OCI-LY7 (cell line): ENCODE measurements around the gene BRD7. TPM values are rescaled to one million over a fixed set of nuclear protein-coding genes. Genes with fewer than 3 reads are reported as not detected.

Experiments
- BruUV-seq: library from RNA; stranded (reverse); fragments of 400-500 nt; replicated peaks from 2 replicates; lab custom pipeline; 2021; lab: Mats Ljungman, UMichigan
- CTCF ChIA-PET: fragments of 300-600 bp; sonication (Branson Sonifier 250); formaldehyde crosslinking; loops from one replicate; lab custom pipeline; 2022; ENCODE audit warnings: antibody characterized with exemption; ENCODE audit not compliant: unreplicated experiment; lab: Charles Lee
- POLR2A ChIA-PET: fragments of 300-600 bp; sonication (Branson Sonifier 250); formaldehyde crosslinking; loops from one replicate; lab custom pipeline; 2022; ENCODE audit warnings: antibody characterized with exemption; lab: Charles Lee
- DNase-seq: peaks from one replicate; pipeline ENCODE4 v3.0.0-alpha.2; 2015; ENCODE audit warnings: low spot score
- H2AFZ ChIP-seq: fragments of 200-600 bp; sonication (generic), shearing (Covaris generic); 2 replicates; pipeline ENCODE4 v1.6.1; 2014; ENCODE audit warnings: mild to moderate bottlenecking, antibody characterized with exemption, low read length, moderate library complexity
- H3K27ac ChIP-seq: fragments of 200-600 bp; sonication (generic); 2 replicates; pipeline ENCODE4 v1.5.1; 2014; ENCODE audit warnings: mixed run types, low read depth, mild to moderate bottlenecking, moderate library complexity, low read length, inconsistent platforms; ENCODE audit not compliant: poor library complexity, severe bottlenecking
- H3K36me3 ChIP-seq: fragments of 200-600 bp; sonication (generic); 2 replicates; pipeline ENCODE4 v1.6.1; 2014; ENCODE audit warnings: mild to moderate bottlenecking, antibody characterized with exemption, low read length, moderate library complexity, mixed read lengths; ENCODE audit not compliant: insufficient read depth
- H3K4me1 ChIP-seq: fragments of 200-600 bp; sonication (generic); 2 replicates; pipeline ENCODE4 v1.5.1; 2014; ENCODE audit warnings: mild to moderate bottlenecking, low read length; ENCODE audit not compliant: insufficient read depth, poor library complexity, severe bottlenecking
- H3K4me2 ChIP-seq: fragments of 200-600 bp; sonication (generic); 2 replicates; pipeline ENCODE4 v1.6.1; 2014; ENCODE audit warnings: mild to moderate bottlenecking, low read length
- H3K4me3 ChIP-seq: fragments of 200-600 bp; sonication (generic); 2 replicates; pipeline ENCODE4 v1.5.1; 2014; ENCODE audit warnings: mild to moderate bottlenecking, low read depth, low read length; ENCODE audit not compliant: poor library complexity, severe bottlenecking
- H3K79me2 ChIP-seq: fragments of 200-600 bp; sonication (generic); 2 replicates; pipeline ENCODE4 v1.6.1; 2016; ENCODE audit warnings: low read depth, mild to moderate bottlenecking, low read length, moderate library complexity, mixed read lengths; ENCODE audit not compliant: insufficient read depth
- H3K9me2 ChIP-seq: fragments of 200-600 bp; sonication (generic); 2 replicates; pipeline ENCODE4 v1.6.1; 2016; ENCODE audit warnings: mild to moderate bottlenecking, low read length, mixed read lengths; ENCODE audit not compliant: insufficient read depth
- H3K9me3 ChIP-seq: fragments of 200-600 bp; sonication (generic); 2 replicates; pipeline ENCODE4 v1.6.1; 2014; ENCODE audit warnings: mild to moderate bottlenecking, mixed run types, low read length, mixed read lengths
- H4K20me1 ChIP-seq: fragments of 200-600 bp; sonication (generic); 2 replicates; pipeline ENCODE4 v1.6.1; 2014; ENCODE audit warnings: mild to moderate bottlenecking, antibody characterized with exemption, low read length, moderate library complexity, mixed read lengths; ENCODE audit not compliant: insufficient read depth
- EZH2phosphoT487 ChIP-seq: fragments of 200-600 bp; sonication (generic); IDR thresholded peaks from 2 replicates; pipeline ENCODE4 v1.6.1; 2018; ENCODE audit warnings: low read depth, borderline replicate concordance, mild to moderate bottlenecking, mixed run types, antibody characterized with exemption, low read length, moderate library complexity, mixed read lengths
- intact Hi-C: fragments of 100-400 bp; cut with micrococcal nuclease; formaldehyde crosslinking; loops from one replicate; pipeline ENCODE4 v1.10.0; 2022; ENCODE audit not compliant: unreplicated experiment
- total RNA-seq, 2 experiments: library from RNA; depleted of rRNA in 1 of 2; stranded (reverse); fragments of >200 nt in 1 of 2; shearing (Covaris generic) in 1 of 2; gene quantifications; 2 replicates each; pipeline ENCODE4 v1.2.3, GENCODE V29; 2014 to 2022
- TF ChIP-seq, protein P1 (sequence below): fragments of 200-600 bp; sonication (generic); conservative IDR thresholded peaks from 2 replicates; pipeline ENCODE4 v1.5.1; 2014; ENCODE audit warnings: mild to moderate bottlenecking, antibody characterized with exemption, low read length, moderate library complexity, mixed read lengths

The BRD7 gene
- total RNA-seq, 2 experiments from 2014 or later = 78.5 to 105 TPM

GRCh38 chr16:50313596-50314478, 55.0 kb downstream of the BRD7 start:
- ChIA-PET CTCF (no interaction called here), POLR2A (no interaction called here)
- Histone ChIP-seq H3K4me3 (no peak overlapping the region), H3K27ac (no peak overlapping the region), H3K9me2 (no peaks in the 10 kb centered on the region), H3K36me3 (peaks cover 71% of the 10 kb centered on the region), H4K20me1 (no peaks in the 10 kb centered on the region; the same call in 1 of the 2 replicates), H3K79me2 (no peaks in the 10 kb centered on the region), H2AFZ (no peak overlapping the region), H3K4me2 (no peak overlapping the region), H3K4me1 (no peaks in the 10 kb centered on the region), H3K9me3 (no peaks in the 10 kb centered on the region)
- TF ChIP-seq, protein P1, sequence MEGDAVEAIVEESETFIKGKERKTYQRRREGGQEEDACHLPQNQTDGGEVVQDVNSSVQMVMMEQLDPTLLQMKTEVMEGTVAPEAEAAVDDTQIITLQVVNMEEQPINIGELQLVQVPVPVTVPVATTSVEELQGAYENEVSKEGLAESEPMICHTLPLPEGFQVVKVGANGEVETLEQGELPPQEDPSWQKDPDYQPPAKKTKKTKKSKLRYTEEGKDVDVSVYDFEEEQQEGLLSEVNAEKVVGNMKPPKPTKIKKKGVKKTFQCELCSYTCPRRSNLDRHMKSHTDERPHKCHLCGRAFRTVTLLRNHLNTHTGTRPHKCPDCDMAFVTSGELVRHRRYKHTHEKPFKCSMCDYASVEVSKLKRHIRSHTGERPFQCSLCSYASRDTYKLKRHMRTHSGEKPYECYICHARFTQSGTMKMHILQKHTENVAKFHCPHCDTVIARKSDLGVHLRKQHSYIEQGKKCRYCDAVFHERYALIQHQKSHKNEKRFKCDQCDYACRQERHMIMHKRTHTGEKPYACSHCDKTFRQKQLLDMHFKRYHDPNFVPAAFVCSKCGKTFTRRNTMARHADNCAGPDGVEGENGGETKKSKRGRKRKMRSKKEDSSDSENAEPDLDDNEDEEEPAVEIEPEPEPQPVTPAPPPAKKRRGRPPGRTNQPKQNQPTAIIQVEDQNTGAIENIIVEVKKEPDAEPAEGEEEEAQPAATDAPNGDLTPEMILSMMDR = no peak
- no peak for TF ChIP-seq EZH2phosphoT487
- DNase-seq = no peak
- intact Hi-C loops = no loop called here
- no TSS peak for BruUV-seq

- no TSS peak for BruUV-seq
- Histone ChIP-seq H3K36me3 (peaks cover 52% of the 10 kb centered on the region), H3K4me1 (no peaks in the 10 kb centered on the region), H3K4me3 (no peak overlapping the region), H2AFZ (no peak overlapping the region), H3K9me3 (no peaks in the 10 kb centered on the region), H3K9me2 (no peaks in the 10 kb centered on the region), H3K79me2 (no peaks in the 10 kb centered on the region), H3K27ac (no peak overlapping the region), H4K20me1 (no peaks in the 10 kb centered on the region; the same call in 1 of the 2 replicates), H3K4me2 (no peak overlapping the region)
- ChIA-PET CTCF (interaction anchor here (0.7 kb wide), 1 partner anchor 39 kb away, joined by 4 read pairs; no protein-coding TSS in a partner anchor), POLR2A (no interaction called here)
- intact Hi-C loops = no loop called here
- DNase-seq = no peak
- TF ChIP-seq, protein P1 = no peak
- no peak for TF ChIP-seq EZH2phosphoT487
Measured at GRCh38 chr16:50311891-50312501, 56.8 kb downstream of the BRD7 start.
